Iris pigment epithelial cell (primary cell): ENCODE measurements around the gene RELT.

Experiments used
- DNase-seq: peaks from one replicate; pipeline ENCODE4 v3.0.0-alpha.2; 2011; ENCODE audit warnings: low read depth

RELT gene

GRCh38 chr11:73392108-73393010 is 16.2 kb downstream of the RELT start:
- DNase-seq, result no peak

- peak; percentile 16 for DNase-seq
Measured at GRCh38 chr11:73393011-73393380, 16.8 kb downstream of the RELT start.

GRCh38 chr11:73393479-73394415 is 17.5 kb downstream of the RELT start:
- peak; percentile 79 for DNase-seq

GRCh38 chr11:73394416-73395296 is 18.5 kb downstream of the RELT start:
- no peak for DNase-seq

- no peak for DNase-seq
Measured at GRCh38 chr11:73395297-73396208, 19.4 kb downstream of the RELT start.

GRCh38 chr11:73396251-73396930 is 20.2 kb downstream of the RELT start:
- DNase-seq, result no peak

GRCh38 chr11:73396985-73397384 is 20.8 kb downstream of the RELT start:
- no peak for DNase-seq

GRCh38 chr11:73397468-73398131 is 21.4 kb downstream of the RELT start:
- DNase-seq, result no peak

GRCh38 chr11:73398132-73398526 is 21.9 kb downstream of the RELT start:
- no peak for DNase-seq

- DNase-seq, result no peak
Measured at GRCh38 chr11:73398721-73399120, 22.5 kb downstream of the RELT start.

- peak; percentile 21 for DNase-seq
Measured at GRCh38 chr11:73399159-73399590, 23.0 kb downstream of the RELT start.

GRCh38 chr11:73399636-73400035 is 23.4 kb downstream of the RELT start:
- no peak for DNase-seq

GRCh38 chr11:73400293-73400692 is 24.1 kb downstream of the RELT start:
- no peak for DNase-seq

GRCh38 chr11:73401217-73401923 is 25.2 kb downstream of the RELT start:
- DNase-seq, result peak; percentile 22

GRCh38 chr11:73401924-73402833 is 26.0 kb downstream of the RELT start:
- no peak for DNase-seq

GRCh38 chr11:73402834-73403185 is 26.6 kb downstream of the RELT start:
- DNase-seq, result no peak

- DNase-seq, result no peak
Measured at GRCh38 chr11:73403541-73403940, 27.3 kb downstream of the RELT start.

GRCh38 chr11:73404048-73404447 is 27.8 kb downstream of the RELT start:
- DNase-seq, result peak; percentile 68
